NB4 (cell line): ENCODE results near the gene C4orf50.
A peak's percentile ranks its signal among the peaks of the same experiment; 100 is the strongest.

Source experiments
- DNase-seq: peaks from one replicate; pipeline ENCODE4 v3.0.0; 2010; ENCODE audit warnings: low read depth
- H3K4me3 ChIP-seq: one replicate; pipeline ENCODE4 v1.5.1; 2011; ENCODE audit warnings: mild to moderate bottlenecking, low read depth, low read length, moderate library complexity
- CTCF ChIP-seq: IDR thresholded peaks from one replicate; pipeline ENCODE4 v1.5.1; 2012; ENCODE audit warnings: low read depth, low read length
- MAX ChIP-seq: IDR thresholded peaks from 2 replicates; pipeline ENCODE4 v1.6.1; 2011; ENCODE audit warnings: low read depth, low read length
- MYC ChIP-seq: IDR thresholded peaks from 2 replicates; pipeline ENCODE4 v1.6.1; 2011; ENCODE audit warnings: low read depth, low read length
- POLR2A ChIP-seq: IDR thresholded peaks from 2 replicates; pipeline ENCODE4 v1.6.1; 2011; ENCODE audit warnings: mild to moderate bottlenecking; ENCODE audit not compliant: insufficient read length; ENCODE audit errors: extremely low read depth

C4orf50 gene

GRCh38 chr4:5992171-5992827 lies 25.9 kb downstream of the C4orf50 start:
- TF ChIP-seq MAX (no peak), MYC (no peak), POLR2A (no peak), CTCF (no peak)
- no peak overlapping the region for H3K4me3 ChIP-seq
- no peak for DNase-seq

GRCh38 chr4:5991405-5991804 lies 26.8 kb downstream of the C4orf50 start:
- no peak for DNase-seq
- no peak for TF ChIP-seq CTCF
- TF ChIP-seq POLR2A: no peak
- TF ChIP-seq MAX: no peak
- TF ChIP-seq MYC: no peak
- H3K4me3 ChIP-seq: no peak overlapping the region

- TF ChIP-seq MAX (no peak), MYC (no peak), POLR2A (no peak), CTCF (no peak)
- no peak for DNase-seq
- H3K4me3 ChIP-seq: no peak overlapping the region
Observed at GRCh38 chr4:5990446-5991160, 27.6 kb downstream of the C4orf50 start.

- H3K4me3 ChIP-seq: no peak overlapping the region
- no peak for DNase-seq
- no peak for TF ChIP-seq CTCF
- TF ChIP-seq POLR2A: no peak
- no peak for TF ChIP-seq MYC
- no peak for TF ChIP-seq MAX
Observed at GRCh38 chr4:5989236-5990225, 28.7 kb downstream of the C4orf50 start.

GRCh38 chr4:5988086-5988845 lies 30.0 kb downstream of the C4orf50 start:
- H3K4me3 ChIP-seq: no peak overlapping the region
- peak; percentile 72 for DNase-seq
- 0 out of 2 replicates have a peak, but pooled peaks have one; percentile 18 for TF ChIP-seq MAX
- no peak for TF ChIP-seq POLR2A
